ENCODE measurements around the gene PHKA1. TPM values are rescaled to one million over a fixed set of nuclear protein-coding genes. Genes with fewer than 3 reads are reported as not detected.

The PHKA1 gene
- total RNA-seq, 1 experiment from 2014 or later = 15.3 TPM

GRCh38 chrX:72604705-72605104 lies 109.4 kb downstream of the PHKA1 start (continued):
- no peak for TF ChIP-seq CEBPB (IDR thresholded peaks at IDR 0.05; ENCODE audit: low read depth)
- no peak for TF ChIP-seq MAX (IDR thresholded peaks at IDR 0.05)
- TF ChIP-seq ZBTB33 (IDR thresholded peaks at IDR 0.05; ENCODE audit: extremely low read depth, insufficient replicate concordance, low read length) = no peak
- TF ChIP-seq SP1 (IDR thresholded peaks at IDR 0.05; ENCODE audit: low read depth) = no peak
- TF ChIP-seq FOSL1 (IDR thresholded peaks at IDR 0.05; ENCODE audit: low read depth) = no peak
- TF ChIP-seq EZH2 (IDR thresholded peaks at IDR 0.05) = no peak
- TF ChIP-seq RAD21 (IDR thresholded peaks at IDR 0.05; ENCODE audit: low read depth) = no peak
- no peak for TF ChIP-seq POLR2AphosphoS5 (IDR thresholded peaks at IDR 0.05; ENCODE audit: low read depth, low read length)

GRCh38 chrX:72604112-72604511 lies 110.0 kb downstream of the PHKA1 start:
- ChIA-PET RAD21 (ENCODE audit: low non-redundant PET in 1 of 2, low total read pairs in 2 of 2, uncharacterized antibody in 2 of 2, unreplicated experiment in 2 of 2) (no interaction called here), CTCF (no interaction called here), POLR2A (no interaction called here)
- Histone ChIP-seq H3K4me1 (ENCODE audit: control insufficient read depth in 1 of 2, insufficient read depth in 2 of 2, low read length in 2 of 2) (no peaks in the 10 kb centered on the region), H3K36me3 (ENCODE audit: control insufficient read depth in 1 of 2, insufficient read depth in 2 of 2, low read length in 2 of 2) (peaks cover 0 to 4% of the 10 kb centered on the region in 2 experiments; a peak in 1 of 4 replicates), H2AFZ (ENCODE audit: low read depth, low read length, poor library complexity, severe bottlenecking) (no peak overlapping the region), H3K27me3 (ENCODE audit: insufficient read depth, low read length) (no peaks in the 10 kb centered on the region), H3K79me2 (ENCODE audit: insufficient read depth, low read length) (no peaks in the 10 kb centered on the region), H3K9me3 (ENCODE audit: control insufficient read depth in 1 of 2, insufficient read depth in 1 of 2, low read depth in 1 of 2, low read length in 2 of 2) (no peaks in the 10 kb centered on the region), H4K20me1 (ENCODE audit: insufficient read depth) (no peaks in the 10 kb centered on the region), H3K4me3 (replicated peaks in 1 of 2; ENCODE audit: low read depth in 1 of 2, low read length in 2 of 2) (no peak overlapping the region), H3K9ac (ENCODE audit: low read length) (no peak overlapping the region), H3K27ac (ENCODE audit: low read depth, low read length) (no peak overlapping the region), H3K9me2 (ENCODE audit: insufficient read depth) (no peaks in the 10 kb centered on the region), H3K4me2 (ENCODE audit: low read length) (no peak overlapping the region)
- ATAC-seq (no peak), DNase-seq (ENCODE audit: low read depth, low spot score) (no peak)
- BruUV-seq (replicated peaks) = no TSS peak
- intact Hi-C loops (cut with micrococcal nuclease) = no loop called here
- no peak for TF ChIP-seq CEBPB (IDR thresholded peaks at IDR 0.05; ENCODE audit: low read depth)
- no peak for TF ChIP-seq SP1 (IDR thresholded peaks at IDR 0.05; ENCODE audit: low read depth)
- TF ChIP-seq EGR1 (IDR thresholded peaks at IDR 0.05; ENCODE audit: low read depth) = no peak
- TF ChIP-seq ZNF274 (IDR thresholded peaks at IDR 0.05; ENCODE audit: low read depth, low read length) = no peak
- no peak for TF ChIP-seq POLR2A (IDR thresholded peaks at IDR 0.05; ENCODE audit: borderline replicate concordance, extremely low read depth, insufficient read depth, insufficient read length)
- no peak for TF ChIP-seq SIN3A (IDR thresholded peaks at IDR 0.05; ENCODE audit: low read depth)
- no peak for TF ChIP-seq CTCF (IDR thresholded peaks at IDR 0.05 in 2 of 3, conservative IDR thresholded peaks at IDR 0.05 in 1 of 3; ENCODE audit: borderline replicate concordance in 1 of 3, insufficient read depth in 1 of 3, low read depth in 2 of 3, low read length in 2 of 3)
- TF ChIP-seq TCF7L2 (IDR thresholded peaks at IDR 0.05; ENCODE audit: borderline replicate concordance, extremely low read depth, insufficient read depth, insufficient read length) = no peak
- no peak for TF ChIP-seq POLR2AphosphoS5 (IDR thresholded peaks at IDR 0.05; ENCODE audit: low read depth, low read length)
- TF ChIP-seq FOSL1 (IDR thresholded peaks at IDR 0.05; ENCODE audit: low read depth) = no peak
- TF ChIP-seq YY1 (IDR thresholded peaks at IDR 0.05; ENCODE audit: extremely low read depth, insufficient replicate concordance, low read depth, low read length) = no peak
- no peak for TF ChIP-seq ELF1 (IDR thresholded peaks at IDR 0.05; ENCODE audit: borderline replicate concordance, low read depth)
- TF ChIP-seq CBX3 (IDR thresholded peaks at IDR 0.05; ENCODE audit: low read depth) = no peak
- no peak for TF ChIP-seq EZH2 (IDR thresholded peaks at IDR 0.05)
- no peak for TF ChIP-seq RAD21 (IDR thresholded peaks at IDR 0.05; ENCODE audit: low read depth)
- no peak for TF ChIP-seq ZBTB33 (IDR thresholded peaks at IDR 0.05; ENCODE audit: extremely low read depth, insufficient replicate concordance, low read length)
- TF ChIP-seq EZH2phosphoT487 (IDR thresholded peaks at IDR 0.05; ENCODE audit: borderline replicate concordance) = no peak
- no peak for TF ChIP-seq MAX (IDR thresholded peaks at IDR 0.05)
